Adrenal gland (tissue), 5 donors: ENCODE data around the gene INSR.
"Not testable (repeated sequence)": the region's sequence is repeated elsewhere in the genome, so short reads cannot be mapped to it uniquely, and the experiment has no call there.

ENCODE experiments used
- POLR2A ChIP-seq, 2 donors: fragments of 450-650 bp; IDR thresholded peaks; one replicate each; pipeline ENCODE4 v1.6.1; 2017; ENCODE audit warnings: antibody characterized with exemption in 2 of 2, mild to moderate bottlenecking in 2 of 2, moderate library complexity in 1 of 2
- TF ChIP-seq, protein P1 (sequence below), 6 experiments: fragments of 450-650 bp in 4 of 6; fragments of 200-600 bp in 2 of 6; sonication (generic) in 1 of 6; IDR thresholded peaks; 1 replicate in 5 of 6; 2 replicates in 1 of 6; pipeline versions ENCODE4 v1.5.1 to v1.8.0; 2016 to 2021; ENCODE audit warnings: antibody characterized with exemption in 6 of 6, mild to moderate bottlenecking in 2 of 6, moderate library complexity in 1 of 6
- donor health status: DM: no; HTN: no; CAD: no.

DNA sequence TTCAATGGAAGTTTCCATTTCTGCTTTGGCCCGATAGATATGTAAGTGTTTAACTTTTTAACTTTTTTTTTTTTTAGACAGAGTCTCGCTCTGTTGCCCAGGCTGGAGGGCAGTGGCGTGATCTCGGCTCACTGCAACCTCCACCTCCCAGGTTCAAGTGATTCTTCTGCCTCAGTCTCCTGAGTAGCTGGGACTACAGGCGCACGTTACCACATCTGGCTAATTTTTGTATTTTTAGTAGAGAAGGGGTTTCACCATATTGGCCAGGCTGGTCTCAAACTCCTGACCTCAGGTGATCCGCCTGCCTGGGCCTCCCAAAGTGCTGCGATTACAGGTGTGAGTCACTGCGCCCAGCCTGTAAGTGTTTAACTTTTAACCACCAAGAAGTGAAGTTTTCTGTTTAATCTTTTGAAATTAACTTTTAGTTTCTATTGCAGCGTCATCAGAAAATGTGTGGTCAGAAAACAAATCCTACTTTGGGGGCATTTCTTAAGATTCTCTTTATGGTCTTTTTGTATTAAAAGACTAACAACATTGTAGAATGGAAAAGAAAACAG lies 147.0 kb downstream of the INSR start:
- TF ChIP-seq, protein P1, sequence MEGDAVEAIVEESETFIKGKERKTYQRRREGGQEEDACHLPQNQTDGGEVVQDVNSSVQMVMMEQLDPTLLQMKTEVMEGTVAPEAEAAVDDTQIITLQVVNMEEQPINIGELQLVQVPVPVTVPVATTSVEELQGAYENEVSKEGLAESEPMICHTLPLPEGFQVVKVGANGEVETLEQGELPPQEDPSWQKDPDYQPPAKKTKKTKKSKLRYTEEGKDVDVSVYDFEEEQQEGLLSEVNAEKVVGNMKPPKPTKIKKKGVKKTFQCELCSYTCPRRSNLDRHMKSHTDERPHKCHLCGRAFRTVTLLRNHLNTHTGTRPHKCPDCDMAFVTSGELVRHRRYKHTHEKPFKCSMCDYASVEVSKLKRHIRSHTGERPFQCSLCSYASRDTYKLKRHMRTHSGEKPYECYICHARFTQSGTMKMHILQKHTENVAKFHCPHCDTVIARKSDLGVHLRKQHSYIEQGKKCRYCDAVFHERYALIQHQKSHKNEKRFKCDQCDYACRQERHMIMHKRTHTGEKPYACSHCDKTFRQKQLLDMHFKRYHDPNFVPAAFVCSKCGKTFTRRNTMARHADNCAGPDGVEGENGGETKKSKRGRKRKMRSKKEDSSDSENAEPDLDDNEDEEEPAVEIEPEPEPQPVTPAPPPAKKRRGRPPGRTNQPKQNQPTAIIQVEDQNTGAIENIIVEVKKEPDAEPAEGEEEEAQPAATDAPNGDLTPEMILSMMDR (IDR thresholded peaks at IDR 0.05) = not testable (repeated sequence)
- not testable (repeated sequence) for TF ChIP-seq POLR2A (IDR thresholded peaks at IDR 0.05)
